Upper lobe of left lung (tissue), 4 donors: ENCODE results near the gene SDK2.

Experiments
- CTCF ChIP-seq, 6 experiments: fragments of 450-650 bp in 4 of 6; fragments of 200-600 bp in 2 of 6; sonication (generic) in 2 of 6; IDR thresholded peaks; one replicate each; pipeline ENCODE4 v1.5.1; 2016 to 2019; ENCODE audit warnings: antibody characterized with exemption in 6 of 6
- EP300 ChIP-seq, 4 donors: sonication (generic); formaldehyde crosslinking; IDR thresholded peaks; one replicate each; pipeline ENCODE4 v1.5.1; 2017; ENCODE audit warnings: antibody characterized with exemption in 4 of 4, control low read depth in 2 of 4
- POLR2A ChIP-seq, 4 donors: fragments of 450-650 bp; IDR thresholded peaks; one replicate each; pipeline ENCODE4 v1.5.1; 2016 to 2017; ENCODE audit warnings: antibody characterized with exemption in 4 of 4, mild to moderate bottlenecking in 2 of 4
- POLR2AphosphoS5 ChIP-seq, 2 donors: sonication (generic); formaldehyde crosslinking; IDR thresholded peaks; one replicate each; pipeline ENCODE4 v1.5.1; 2017; ENCODE audit warnings: antibody characterized with exemption in 2 of 2

GRCh38 chr17:73319766-73320165, 324.5 kb downstream of the SDK2 start:
- TF ChIP-seq EP300 (IDR thresholded peaks at IDR 0.05), result no peak
- no peak for TF ChIP-seq POLR2A (IDR thresholded peaks at IDR 0.05)
- no peak for TF ChIP-seq CTCF (IDR thresholded peaks at IDR 0.05)
- TF ChIP-seq POLR2AphosphoS5 (IDR thresholded peaks at IDR 0.05), result no peak
